HG02938 (cell line): ENCODE measurements around the gene P2RX1.
"Not testable (repeated sequence)": the region's sequence is repeated elsewhere in the genome, so short reads cannot be mapped to it uniquely, and the experiment has no call there.

Experiments used
- ATAC-seq: cut with Tn5 transposase; IDR thresholded peaks from one replicate; pipeline ENCODE4 v1.9.1; 2021; ENCODE audit warnings: mild to moderate bottlenecking, moderate library complexity; ENCODE audit not compliant: unreplicated experiment

P2RX1 gene

GRCh38 chr17:3952186-3952585 is 35.9 kb upstream of the P2RX1 start:
- no peak for ATAC-seq

- no peak for ATAC-seq
Observed at GRCh38 chr17:3951420-3951819, 35.2 kb upstream of the P2RX1 start.

GRCh38 chr17:3951003-3951402 is 34.7 kb upstream of the P2RX1 start:
- no peak for ATAC-seq

- ATAC-seq, result no peak
Observed at GRCh38 chr17:3950584-3950983, 34.3 kb upstream of the P2RX1 start.

GRCh38 chr17:3949418-3949817 is 33.2 kb upstream of the P2RX1 start:
- ATAC-seq, result no peak

GRCh38 chr17:3948551-3948950 is 32.3 kb upstream of the P2RX1 start:
- ATAC-seq, result not testable (repeated sequence)

- no peak for ATAC-seq
Observed at GRCh38 chr17:3947318-3947810, 31.1 kb upstream of the P2RX1 start.

- no peak for ATAC-seq
Observed at GRCh38 chr17:3946711-3947235, 30.5 kb upstream of the P2RX1 start.

GRCh38 chr17:3944485-3945388 is 28.5 kb upstream of the P2RX1 start:
- no peak for ATAC-seq

GRCh38 chr17:3943240-3943891 is 27.1 kb upstream of the P2RX1 start:
- no peak for ATAC-seq

- ATAC-seq, result no peak
Observed at GRCh38 chr17:3940965-3941698, 24.9 kb upstream of the P2RX1 start.

GRCh38 chr17:3937359-3937758 is 21.1 kb upstream of the P2RX1 start:
- ATAC-seq, result no peak

- no peak for ATAC-seq
Observed at GRCh38 chr17:3935825-3936355, 19.6 kb upstream of the P2RX1 start.

- ATAC-seq, result no peak
Observed at GRCh38 chr17:3935140-3935542, 18.9 kb upstream of the P2RX1 start.

- no peak for ATAC-seq
Observed at GRCh38 chr17:3929764-3930163, 13.5 kb upstream of the P2RX1 start.

- no peak for ATAC-seq
Observed at GRCh38 chr17:3929181-3929580, 12.9 kb upstream of the P2RX1 start.

- no peak for ATAC-seq
Observed at GRCh38 chr17:3928406-3928805, 12.1 kb upstream of the P2RX1 start.

- ATAC-seq, result no peak
Observed at GRCh38 chr17:3927628-3928340, 11.5 kb upstream of the P2RX1 start.

GRCh38 chr17:3926860-3927627 is 10.8 kb upstream of the P2RX1 start:
- ATAC-seq, result no peak
